Stomach (tissue), 4 donors: ENCODE results near the gene ATP6V0C.
"Not testable (repeated sequence)": the region's sequence is repeated elsewhere in the genome, so short reads cannot be mapped to it uniquely, and the experiment has no call there.

Experiments
- EP300 ChIP-seq: sonication (generic); formaldehyde crosslinking; IDR thresholded peaks from one replicate; pipeline ENCODE4 v1.6.1; 2017; ENCODE audit warnings: antibody characterized with exemption
- POLR2A ChIP-seq, 4 donors: fragments of 450-650 bp; IDR thresholded peaks; one replicate each; pipeline ENCODE4 v1.6.1; 2016; ENCODE audit warnings: antibody characterized with exemption in 4 of 4, control low read depth in 2 of 4, mild to moderate bottlenecking in 1 of 4, moderate library complexity in 1 of 4
- POLR2AphosphoS5 ChIP-seq, 3 donors: sonication (generic); formaldehyde crosslinking; IDR thresholded peaks; one replicate each; pipeline ENCODE4 v1.6.1; 2016; ENCODE audit warnings: antibody characterized with exemption in 3 of 3
- TF ChIP-seq, protein P1 (sequence below), 7 experiments: fragments of 450-650 bp in 4 of 7; fragments of 200-600 bp in 3 of 7; sonication (generic) in 3 of 7; IDR thresholded peaks; one replicate each; pipeline ENCODE4 v1.5.1; 2016 to 2019; ENCODE audit warnings: antibody characterized with exemption in 7 of 7, control low read depth in 2 of 7, mild to moderate bottlenecking in 1 of 7

DNA sequence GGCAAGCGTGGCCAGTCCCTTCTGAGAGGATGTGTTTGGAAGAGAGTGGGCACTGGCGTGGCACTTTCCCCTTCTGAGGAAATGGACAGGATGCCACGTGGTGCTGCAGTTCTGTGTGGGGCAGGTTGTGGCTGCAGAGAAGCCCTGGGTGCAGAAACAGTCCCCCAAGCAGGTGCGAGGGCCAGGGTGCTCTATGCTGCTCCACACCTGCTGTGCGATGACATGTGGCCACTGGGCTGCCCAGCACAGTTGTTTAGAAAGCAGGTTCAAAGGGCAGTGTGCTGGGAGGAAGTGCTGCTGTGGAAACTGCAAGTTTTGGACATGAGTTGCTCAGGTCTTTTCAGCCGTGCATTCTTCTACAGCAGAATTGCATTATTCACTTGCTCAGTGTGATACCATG, 27.7 kb downstream of the ATP6V0C start:
- not testable (repeated sequence) for TF ChIP-seq POLR2A (IDR thresholded peaks at IDR 0.05); POLR2AphosphoS5 (IDR thresholded peaks at IDR 0.05); EP300
- TF ChIP-seq, protein P1, sequence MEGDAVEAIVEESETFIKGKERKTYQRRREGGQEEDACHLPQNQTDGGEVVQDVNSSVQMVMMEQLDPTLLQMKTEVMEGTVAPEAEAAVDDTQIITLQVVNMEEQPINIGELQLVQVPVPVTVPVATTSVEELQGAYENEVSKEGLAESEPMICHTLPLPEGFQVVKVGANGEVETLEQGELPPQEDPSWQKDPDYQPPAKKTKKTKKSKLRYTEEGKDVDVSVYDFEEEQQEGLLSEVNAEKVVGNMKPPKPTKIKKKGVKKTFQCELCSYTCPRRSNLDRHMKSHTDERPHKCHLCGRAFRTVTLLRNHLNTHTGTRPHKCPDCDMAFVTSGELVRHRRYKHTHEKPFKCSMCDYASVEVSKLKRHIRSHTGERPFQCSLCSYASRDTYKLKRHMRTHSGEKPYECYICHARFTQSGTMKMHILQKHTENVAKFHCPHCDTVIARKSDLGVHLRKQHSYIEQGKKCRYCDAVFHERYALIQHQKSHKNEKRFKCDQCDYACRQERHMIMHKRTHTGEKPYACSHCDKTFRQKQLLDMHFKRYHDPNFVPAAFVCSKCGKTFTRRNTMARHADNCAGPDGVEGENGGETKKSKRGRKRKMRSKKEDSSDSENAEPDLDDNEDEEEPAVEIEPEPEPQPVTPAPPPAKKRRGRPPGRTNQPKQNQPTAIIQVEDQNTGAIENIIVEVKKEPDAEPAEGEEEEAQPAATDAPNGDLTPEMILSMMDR (IDR thresholded peaks at IDR 0.05) = not testable (repeated sequence)
